HG03457 (cell line): Measurements from ENCODE around the gene LRRC73.
"Not testable (repeated sequence)": the region's sequence is repeated elsewhere in the genome, so short reads cannot be mapped to it uniquely, and the experiment has no call there.

Source experiments
- ATAC-seq: cut with Tn5 transposase; IDR thresholded peaks from one replicate; pipeline ENCODE4 v1.9.1; 2021; ENCODE audit warnings: moderate number of reproducible peaks; ENCODE audit not compliant: unreplicated experiment

The LRRC73 gene

GRCh38 chr6:43467265-43467664, 42.9 kb downstream of the LRRC73 start:
- ATAC-seq, result not testable (repeated sequence)

GRCh38 chr6:43465948-43466347, 44.2 kb downstream of the LRRC73 start:
- ATAC-seq, result no peak

- ATAC-seq, result no peak
Observed at GRCh38 chr6:43464337-43464736, 45.8 kb downstream of the LRRC73 start.

GRCh38 chr6:43461936-43462335, 48.2 kb downstream of the LRRC73 start:
- no peak for ATAC-seq

- ATAC-seq, result no peak
Observed at GRCh38 chr6:43460032-43460431, 50.1 kb downstream of the LRRC73 start.

- no peak for ATAC-seq
Observed at GRCh38 chr6:43459535-43459934, 50.6 kb downstream of the LRRC73 start.

GRCh38 chr6:43458154-43458553, 52.0 kb downstream of the LRRC73 start:
- ATAC-seq, result not testable (repeated sequence)

- no peak for ATAC-seq
Observed at GRCh38 chr6:43457643-43458042, 52.5 kb downstream of the LRRC73 start.
